Measurements from ENCODE around the gene LRRC4C.

Gene LRRC4C

GRCh38 chr11:41323446-41323845 lies 136.0 kb downstream of the LRRC4C start:
- no peak for DNase-seq (ENCODE audit: low spot score)

GRCh38 chr11:41320653-41321052 lies 138.8 kb downstream of the LRRC4C start:
- DNase-seq (ENCODE audit: low spot score) = no peak

- DNase-seq (ENCODE audit: low spot score) = no peak
Measured at GRCh38 chr11:41320238-41320637, 139.2 kb downstream of the LRRC4C start.

DNA sequence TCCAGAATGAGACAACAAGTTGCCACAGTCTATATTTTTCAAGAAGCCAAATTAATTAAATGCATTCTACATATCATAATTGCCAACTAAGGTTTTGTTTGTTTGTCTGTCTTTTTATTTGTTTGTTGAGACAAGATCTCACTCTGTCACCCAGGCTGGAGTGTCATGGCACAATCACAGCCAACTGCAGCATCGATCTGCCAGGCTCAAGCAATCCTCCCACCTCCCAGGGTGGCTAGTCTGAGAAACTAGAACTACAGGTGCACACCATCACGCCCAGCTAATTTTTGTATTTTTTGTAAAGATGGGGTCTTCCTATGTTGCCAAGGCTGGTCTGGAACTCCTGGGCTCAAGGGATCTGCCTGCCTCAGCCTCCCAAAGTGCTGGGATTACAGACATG lies 140.0 kb downstream of the LRRC4C start:
- no peak for DNase-seq (ENCODE audit: low spot score)

DNA sequence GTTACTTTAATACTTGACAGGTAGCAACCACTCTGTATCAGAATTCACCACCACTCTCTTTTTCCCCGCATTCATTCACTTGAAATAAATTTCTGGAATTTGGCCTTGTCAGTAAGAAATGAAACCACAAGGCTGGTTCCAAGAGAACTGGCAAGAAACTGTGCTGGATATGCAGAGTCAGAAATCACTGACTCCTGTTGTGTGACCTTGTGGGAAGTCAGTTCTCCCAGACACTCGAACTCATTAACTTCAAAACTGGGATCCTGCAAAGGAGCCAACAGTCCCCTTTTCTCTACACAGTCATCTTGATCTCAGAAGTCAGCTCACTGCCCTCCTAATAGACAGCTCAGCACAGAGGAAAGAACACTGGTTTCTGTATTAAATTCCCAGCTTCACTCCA lies 142.7 kb downstream of the LRRC4C start:
- no peak for DNase-seq (ENCODE audit: low spot score)

DNA sequence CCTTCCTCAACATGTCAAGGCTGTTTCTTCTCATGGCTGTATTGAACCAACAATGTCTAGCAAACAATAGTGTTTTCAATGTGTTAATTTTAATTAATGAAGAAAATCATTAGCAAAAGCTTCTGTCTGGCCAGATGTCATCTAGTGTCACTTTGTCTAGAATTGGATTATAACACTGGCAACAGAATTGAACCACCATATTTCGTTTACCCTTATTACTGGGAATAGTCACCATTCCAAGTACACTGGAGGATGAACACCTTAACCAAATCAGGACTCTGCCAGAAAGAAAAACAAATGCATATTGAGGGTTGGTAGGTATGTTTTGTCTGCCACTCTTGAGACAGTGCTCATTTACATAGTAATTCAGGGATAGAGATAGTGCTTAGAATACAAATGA lies 146.2 kb downstream of the LRRC4C start:
- no peak for DNase-seq (ENCODE audit: low spot score)

- no peak for DNase-seq (ENCODE audit: low spot score)
Measured at GRCh38 chr11:41309716-41310115, 149.7 kb downstream of the LRRC4C start.

- DNase-seq (ENCODE audit: low spot score) = no peak
Measured at GRCh38 chr11:41309111-41309522, 150.3 kb downstream of the LRRC4C start.

DNA sequence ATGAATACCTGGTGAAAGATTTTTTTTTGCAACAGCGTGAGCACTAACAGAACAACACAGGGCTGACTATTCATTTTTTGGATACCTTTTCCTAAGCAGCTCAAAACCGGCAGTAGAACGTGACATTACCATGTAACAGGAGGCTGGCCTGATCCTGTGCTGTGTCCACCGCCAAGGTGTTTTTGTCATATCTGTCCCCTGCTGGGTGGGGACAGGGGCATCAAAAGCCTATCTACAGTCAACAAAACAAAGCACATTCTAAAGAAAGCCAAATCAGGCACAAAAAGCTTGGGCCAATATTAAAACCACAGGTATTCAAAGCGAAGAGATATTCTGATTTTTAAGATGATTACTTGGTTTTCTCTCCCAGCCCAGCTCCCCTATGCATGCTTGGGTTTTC lies 151.2 kb downstream of the LRRC4C start:
- no peak for DNase-seq (ENCODE audit: low spot score)

DNA sequence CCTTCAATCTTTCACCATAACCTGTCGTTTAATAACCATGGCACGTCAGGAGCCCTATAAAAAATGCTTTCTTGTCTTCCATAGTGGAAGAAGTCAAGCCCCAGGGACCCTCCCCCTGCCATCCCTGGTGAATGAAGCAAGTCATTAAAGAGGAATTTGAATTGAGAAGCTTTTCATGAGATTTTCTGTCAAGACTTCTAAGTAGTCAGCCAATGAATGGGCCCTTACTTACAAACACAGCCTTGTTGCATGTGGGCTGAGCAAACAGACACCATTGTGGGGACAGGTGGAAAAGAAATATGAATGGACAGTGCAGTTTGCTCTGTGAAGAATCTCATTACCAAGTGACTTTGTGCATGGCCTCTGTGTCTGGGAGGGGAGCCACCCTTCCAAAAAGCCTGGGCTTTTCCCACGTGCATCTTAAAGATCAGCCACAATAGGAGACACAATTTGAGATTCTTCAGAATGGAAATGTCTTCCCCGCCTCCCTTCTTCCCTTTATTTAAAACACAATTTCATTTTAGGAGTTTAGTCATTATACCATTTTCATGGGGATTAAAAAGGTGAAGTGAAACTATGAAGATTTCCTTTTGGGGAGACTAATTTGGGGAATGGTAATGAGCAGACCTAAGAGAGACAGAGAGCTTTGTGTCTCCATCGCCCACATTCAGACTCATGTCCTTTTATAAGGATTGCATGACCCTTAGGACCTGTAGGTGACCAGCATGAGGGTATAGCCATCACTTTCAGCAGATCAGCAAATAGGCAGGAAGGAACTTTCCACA lies 152.0 kb downstream of the LRRC4C start:
- DNase-seq (ENCODE audit: low spot score) = no peak

GRCh38 chr11:41306431-41306830 lies 153.0 kb downstream of the LRRC4C start:
- no peak for DNase-seq (ENCODE audit: low spot score)

- DNase-seq (ENCODE audit: low spot score) = no peak
Measured at GRCh38 chr11:41301023-41301422, 158.4 kb downstream of the LRRC4C start.

GRCh38 chr11:41289408-41289807 lies 170.0 kb downstream of the LRRC4C start:
- no peak for DNase-seq (ENCODE audit: low spot score)

DNA sequence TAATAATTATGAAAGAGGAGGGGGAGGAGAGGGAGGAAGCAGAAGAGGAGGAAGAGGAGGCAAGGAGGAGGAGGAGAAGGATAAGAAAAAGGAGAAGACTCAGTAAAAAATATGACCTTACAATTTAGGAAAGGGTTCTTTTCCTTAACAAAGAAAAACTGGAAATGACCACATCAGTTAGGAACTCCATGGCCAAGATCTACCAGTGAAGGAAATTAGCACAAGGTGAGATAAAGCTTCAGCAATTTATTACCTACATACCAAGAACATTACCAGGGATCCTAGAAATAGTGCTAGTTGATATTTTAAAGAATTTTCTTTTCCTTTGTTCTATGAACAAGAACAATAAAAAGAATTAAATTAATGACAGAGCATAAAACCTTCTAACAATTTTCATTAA lies 172.7 kb downstream of the LRRC4C start:
- no peak for DNase-seq (ENCODE audit: low spot score)

DNA sequence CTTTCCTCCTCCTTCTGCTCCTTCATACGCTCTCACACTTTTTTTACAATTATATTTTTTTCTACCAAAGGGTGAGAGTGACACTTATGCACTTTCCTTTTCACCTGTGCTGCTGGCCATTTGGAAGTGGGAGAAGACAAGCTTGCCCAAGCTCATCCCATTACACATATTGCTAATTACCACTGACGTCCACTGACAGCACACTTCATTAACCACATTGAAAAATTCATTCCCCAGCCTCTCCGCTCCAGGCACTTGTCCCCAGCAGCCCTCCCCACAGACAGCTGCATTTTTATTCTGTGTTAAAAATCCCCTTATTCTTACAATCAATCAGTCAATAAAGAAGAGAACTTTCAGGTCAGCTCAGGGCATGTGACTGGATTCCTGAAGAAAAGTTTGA lies 175.1 kb downstream of the LRRC4C start:
- DNase-seq (ENCODE audit: low spot score) = no peak

DNA sequence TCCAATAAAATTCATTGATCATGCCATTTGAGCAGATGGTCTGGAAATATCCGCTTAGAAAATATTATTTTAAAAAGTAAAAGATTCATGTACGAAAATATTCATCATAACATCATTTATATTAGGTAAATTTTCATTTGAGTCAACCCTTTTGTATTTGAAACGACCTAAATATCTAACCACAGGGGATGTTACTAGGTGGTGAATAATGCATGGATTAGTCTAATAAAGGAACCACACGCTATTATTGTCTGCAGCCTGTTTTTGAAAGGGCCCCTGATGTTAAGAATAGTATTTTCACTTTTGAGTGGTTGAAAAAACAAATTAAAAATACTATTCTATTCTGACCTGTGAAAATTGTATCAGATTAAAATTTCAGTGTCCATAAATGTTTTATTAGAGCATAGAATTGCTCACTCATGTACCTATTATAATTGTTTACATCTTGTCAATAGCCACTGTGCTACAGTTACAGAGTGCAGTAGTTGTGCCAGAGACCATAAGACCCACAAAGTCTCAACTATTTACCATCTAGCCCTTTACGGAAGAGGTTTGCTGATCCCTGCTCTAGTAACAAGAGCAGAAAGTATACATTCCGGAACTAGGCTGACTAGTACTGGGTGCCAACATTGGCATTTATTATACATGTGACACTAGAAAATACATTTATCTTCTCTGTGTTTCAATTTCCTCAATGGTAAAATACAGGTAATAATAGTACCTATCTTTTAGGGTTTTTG lies 176.1 kb downstream of the LRRC4C start:
- DNase-seq (ENCODE audit: low spot score) = no peak

DNA sequence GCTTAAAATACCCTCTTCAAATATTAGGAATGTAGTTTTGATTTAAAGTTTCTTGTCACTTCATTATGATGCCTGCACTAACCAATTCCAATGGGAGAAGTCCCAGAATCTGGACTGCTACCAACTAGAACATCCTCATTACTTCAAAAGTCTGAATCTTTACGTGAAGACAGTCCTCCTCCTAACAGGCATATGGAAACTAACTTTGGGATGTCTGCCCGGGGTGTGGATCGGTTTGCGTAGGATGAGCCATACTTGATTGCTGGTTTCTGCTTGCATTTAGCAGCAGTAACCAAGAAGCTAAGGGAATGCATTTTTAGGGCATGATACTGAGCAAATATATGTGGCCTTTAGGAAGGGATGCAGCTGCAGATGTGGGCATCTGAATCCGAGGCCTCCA lies 177.1 kb downstream of the LRRC4C start:
- no peak for DNase-seq (ENCODE audit: low spot score)

DNA sequence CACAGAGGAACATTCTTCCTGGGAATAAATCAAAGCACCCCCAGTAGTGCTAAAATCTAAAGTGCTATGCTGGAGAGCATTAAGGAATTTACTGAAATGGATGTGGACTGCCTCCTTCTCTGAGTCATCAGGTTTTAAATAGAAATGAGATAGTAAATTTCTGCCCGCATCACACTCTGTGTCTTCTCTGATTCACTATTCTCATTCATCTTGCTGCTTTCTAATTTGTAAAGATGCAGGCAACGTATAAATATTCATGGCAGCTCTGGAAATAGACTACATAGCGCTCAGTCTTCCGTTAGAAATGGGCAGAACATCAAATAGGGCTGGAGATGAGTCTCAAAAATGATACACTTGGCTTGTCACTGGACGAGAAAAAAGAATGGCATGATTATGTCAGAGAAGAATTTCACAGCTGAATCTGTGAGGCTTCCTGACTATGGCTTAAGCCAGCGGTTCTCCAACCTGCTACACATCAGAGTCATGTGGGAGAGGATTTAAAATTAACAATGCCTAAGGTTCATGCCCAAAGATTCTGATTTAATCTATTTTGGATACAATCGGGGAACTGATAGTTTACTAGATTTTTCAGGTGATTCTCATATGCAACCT lies 178.2 kb downstream of the LRRC4C start:
- DNase-seq (ENCODE audit: low spot score) = no peak

GRCh38 chr11:41274831-41275230 lies 184.6 kb downstream of the LRRC4C start:
- DNase-seq (ENCODE audit: low spot score) = no peak

- no peak for DNase-seq (ENCODE audit: low spot score)
Measured at GRCh38 chr11:41273908-41274307, 185.5 kb downstream of the LRRC4C start.

DNA sequence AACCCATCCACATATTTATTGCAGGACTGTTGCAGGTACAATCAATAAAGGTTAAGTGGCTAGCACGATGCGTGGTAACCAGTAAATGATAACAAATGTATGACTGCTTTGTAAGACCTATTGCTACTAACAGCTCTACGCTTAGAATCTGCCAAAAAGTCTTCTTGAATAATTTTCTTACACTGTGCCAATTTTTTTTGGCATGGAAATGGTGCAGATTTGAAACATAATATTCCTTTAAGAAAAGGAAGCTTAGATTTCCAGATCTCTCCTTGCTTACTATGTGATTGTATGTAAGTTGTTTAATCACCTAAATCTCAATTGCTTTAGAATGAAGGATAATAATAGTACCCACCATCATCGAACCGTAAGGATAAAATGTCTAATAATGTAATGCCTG lies 192.0 kb downstream of the LRRC4C start:
- DNase-seq (ENCODE audit: low spot score) = no peak

- no peak for DNase-seq (ENCODE audit: low spot score)
Measured at GRCh38 chr11:41256041-41256440, 203.4 kb downstream of the LRRC4C start.

- no peak for DNase-seq (ENCODE audit: low spot score)
Measured at GRCh38 chr11:41254966-41255365, 204.5 kb downstream of the LRRC4C start.
